ENCODE results near the gene AHNAK. TPM values are rescaled to one million over a fixed set of nuclear protein-coding genes. Genes with fewer than 3 reads are reported as not detected.

The AHNAK gene
- total RNA-seq, 1 donor: 474 TPM

DNA sequence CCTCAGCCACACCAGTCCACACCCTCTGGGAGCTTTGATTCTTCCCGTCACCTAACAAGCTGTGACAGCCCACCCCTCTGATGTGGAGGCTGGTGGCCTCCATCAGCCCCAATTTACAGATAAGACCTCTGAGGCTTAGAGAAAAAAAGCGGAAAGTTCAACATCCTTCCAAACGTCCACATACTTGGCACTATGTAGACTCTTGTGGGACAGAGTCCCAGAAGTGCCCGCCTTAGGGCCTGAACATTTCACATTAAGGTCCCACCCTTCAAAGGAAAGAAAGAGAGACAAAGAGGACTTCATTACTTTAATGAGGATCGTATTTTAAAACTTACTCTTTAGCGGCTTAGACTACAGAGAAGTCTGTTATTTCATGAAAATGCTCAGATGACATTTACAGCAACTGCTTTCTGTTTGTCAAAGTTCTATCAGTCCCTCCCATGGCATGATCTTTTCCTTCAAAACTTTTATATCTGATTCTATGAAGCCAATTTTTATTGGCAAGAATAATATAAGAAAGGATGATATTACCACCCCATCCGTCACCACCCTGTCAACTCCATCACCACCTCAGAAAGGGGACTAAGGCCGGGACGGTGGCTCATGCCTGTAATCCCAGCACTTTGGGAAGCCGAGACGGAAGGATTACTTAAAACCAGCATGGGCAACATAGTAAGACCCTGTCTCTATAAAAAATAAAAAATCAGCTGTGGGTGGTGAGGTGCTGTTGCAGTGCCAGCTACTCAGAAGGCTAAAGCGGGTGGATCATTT, 143.5 kb downstream of the AHNAK start:
- no peak for DNase-seq (ENCODE audit: low read depth)
- TF ChIP-seq CTCF (IDR thresholded peaks at IDR 0.05; ENCODE audit: insufficient read depth, low read depth, low read length): no peak
- H3K4me3 ChIP-seq (ENCODE audit: low read depth, low read length): no peak overlapping the region

- TF ChIP-seq CTCF (IDR thresholded peaks at IDR 0.05; ENCODE audit: insufficient read depth, low read depth, low read length): no peak
- DNase-seq (ENCODE audit: low read depth): peak; percentile 31
Measured at GRCh38 chr11:62402226-62402959, 144.2 kb downstream of the AHNAK start.

DNA sequence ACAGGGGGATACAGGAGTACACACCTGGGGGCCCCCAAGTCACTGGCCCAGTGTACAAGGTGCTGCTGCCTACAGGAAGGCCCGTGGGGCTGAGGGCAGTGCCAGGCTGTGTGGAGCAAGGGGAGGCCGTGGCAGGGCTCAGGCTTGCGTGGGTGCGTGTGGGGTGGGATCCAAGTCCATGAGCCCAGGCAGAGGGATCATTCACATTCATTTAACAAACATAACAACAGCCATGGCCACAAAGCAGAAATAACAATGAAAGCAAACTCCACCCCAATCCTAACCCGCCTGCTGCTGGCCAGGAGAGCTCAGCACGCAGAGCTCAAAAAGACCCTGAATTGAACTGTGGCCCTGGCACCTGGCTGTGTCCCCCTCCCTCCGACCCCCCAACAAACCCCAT, 144.8 kb downstream of the AHNAK start:
- H3K4me3 ChIP-seq (ENCODE audit: low read depth, low read length): no peak overlapping the region
- no peak for TF ChIP-seq CTCF (IDR thresholded peaks at IDR 0.05; ENCODE audit: insufficient read depth, low read depth, low read length)
- no peak for DNase-seq (ENCODE audit: low read depth)

More at GRCh38 chr11:62402226-62402959, 144.2 kb downstream of the AHNAK start:
- H3K4me3 ChIP-seq (ENCODE audit: low read depth, low read length): no peak overlapping the region

GRCh38 chr11:62401356-62401755, 145.2 kb downstream of the AHNAK start:
- no peak for DNase-seq (ENCODE audit: low read depth)
- H3K4me3 ChIP-seq (ENCODE audit: low read depth, low read length): no peak overlapping the region
- TF ChIP-seq CTCF (IDR thresholded peaks at IDR 0.05; ENCODE audit: insufficient read depth, low read depth, low read length): no peak

DNA sequence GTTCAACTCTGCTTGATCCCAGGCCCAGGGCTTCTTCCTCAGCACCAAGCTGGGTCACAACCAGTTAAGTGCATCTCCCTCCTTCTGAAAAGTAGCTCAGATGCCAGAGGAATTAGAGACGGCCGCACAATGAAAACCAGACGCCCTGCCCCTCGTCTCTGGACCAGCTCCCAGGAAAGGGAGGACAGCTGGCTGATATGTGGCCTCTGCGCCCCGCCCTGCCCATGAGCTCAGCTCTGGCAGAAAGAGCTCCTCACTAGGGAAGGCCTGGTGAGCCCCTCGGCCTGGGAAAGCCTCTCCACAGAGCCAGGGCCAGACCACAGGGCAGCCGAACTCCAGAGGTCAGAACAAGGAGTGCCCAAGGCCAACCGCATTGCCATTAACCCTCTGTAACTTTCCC, 145.8 kb downstream of the AHNAK start:
- TF ChIP-seq CTCF (IDR thresholded peaks at IDR 0.05; ENCODE audit: insufficient read depth, low read depth, low read length): no peak
- no peak overlapping the region for H3K4me3 ChIP-seq (ENCODE audit: low read depth, low read length)

GRCh38 chr11:62400281-62400680, 146.3 kb downstream of the AHNAK start:
- no peak overlapping the region for H3K4me3 ChIP-seq (ENCODE audit: low read depth, low read length)
- no peak for TF ChIP-seq CTCF (IDR thresholded peaks at IDR 0.05; ENCODE audit: insufficient read depth, low read depth, low read length)
- DNase-seq (ENCODE audit: low read depth): no peak

More for the DNA sequence above, 145.8 kb downstream of the AHNAK start:
- DNase-seq (ENCODE audit: low read depth): peak; percentile 96
